ENCODE measurements around the gene KCNH1.

KCNH1 gene

GRCh38 chr1:211118407-211119102, 15.4 kb downstream of the KCNH1 start:
- Histone ChIP-seq H3K4me1 (ENCODE audit: low read length) (no peaks in the 10 kb centered on the region), H3K36me3 (replicated peaks; ENCODE audit: low read depth, low read length) (no peaks in the 10 kb centered on the region), H3K79me2 (ENCODE audit: low read length) (no peaks in the 10 kb centered on the region), H3K27ac (ENCODE audit: low read length) (no peak overlapping the region), H4K20me1 (ENCODE audit: insufficient read depth, low read length) (no peaks in the 10 kb centered on the region), H3K27me3 (ENCODE audit: low read depth, low read length) (peaks cover 18% of the 10 kb centered on the region), H2AFZ (ENCODE audit: low read depth, low read length) (no peak overlapping the region), H3K9me3 (ENCODE audit: insufficient read depth, low read length) (no peaks in the 10 kb centered on the region), H3K4me2 (ENCODE audit: low read length) (no peak overlapping the region), H3K9ac (ENCODE audit: low read length) (no peak overlapping the region), H3K4me3 (ENCODE audit: low read length) (no peak overlapping the region)
- TF ChIP-seq EZH2phosphoT487 (IDR thresholded peaks at IDR 0.05; ENCODE audit: low read depth) = no peak
- TF ChIP-seq CTCF (IDR thresholded peaks at IDR 0.05; ENCODE audit: low read depth, low read length) = no peak

DNA sequence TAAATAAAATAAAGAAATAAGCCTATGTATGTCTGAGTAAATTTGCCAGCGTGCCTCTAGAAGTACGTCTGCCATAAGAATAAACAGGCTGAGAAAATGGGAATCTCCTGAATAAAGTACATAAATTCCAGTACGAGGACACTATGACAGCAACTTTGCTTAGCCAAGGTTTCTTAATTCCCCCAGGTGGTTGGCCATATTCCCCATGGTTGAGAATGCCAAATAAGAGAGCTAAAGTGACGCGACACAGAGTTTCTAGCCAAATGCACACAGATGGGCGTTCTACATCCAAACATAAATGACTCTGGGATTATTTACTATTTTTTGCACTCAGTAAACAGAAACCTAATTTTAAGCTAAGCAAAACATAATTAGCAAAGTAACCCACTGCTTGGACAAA, 19.5 kb downstream of the KCNH1 start:
- TF ChIP-seq EZH2phosphoT487 (IDR thresholded peaks at IDR 0.05; ENCODE audit: low read depth) (no peak), CTCF (IDR thresholded peaks at IDR 0.05; ENCODE audit: low read depth, low read length) (no peak)
- no peaks in the 10 kb centered on the region for H4K20me1 ChIP-seq (ENCODE audit: insufficient read depth, low read length)
- no peak overlapping the region for H3K27ac ChIP-seq (ENCODE audit: low read length)
- no peaks in the 10 kb centered on the region for H3K9me3 ChIP-seq (ENCODE audit: insufficient read depth, low read length)
- H3K4me2 ChIP-seq (ENCODE audit: low read length) = no peak overlapping the region
- H3K4me1 ChIP-seq (ENCODE audit: low read length) = no peaks in the 10 kb centered on the region
- no peak overlapping the region for H3K4me3 ChIP-seq (ENCODE audit: low read length)
- no peak overlapping the region for H3K9ac ChIP-seq (ENCODE audit: low read length)
- H3K36me3 ChIP-seq (replicated peaks; ENCODE audit: low read depth, low read length) = no peaks in the 10 kb centered on the region
- peaks cover 26% of the 10 kb centered on the region for H3K27me3 ChIP-seq (ENCODE audit: low read depth, low read length)
- no peak overlapping the region for H2AFZ ChIP-seq (ENCODE audit: low read depth, low read length)
- no peaks in the 10 kb centered on the region for H3K79me2 ChIP-seq (ENCODE audit: low read length)

GRCh38 chr1:211113566-211113965, 20.4 kb downstream of the KCNH1 start:
- no peak overlapping the region for H3K4me2 ChIP-seq (ENCODE audit: low read length)
- no peak overlapping the region for H3K27ac ChIP-seq (ENCODE audit: low read length)
- no peaks in the 10 kb centered on the region for H4K20me1 ChIP-seq (ENCODE audit: insufficient read depth, low read length)
- no peak overlapping the region for H3K4me3 ChIP-seq (ENCODE audit: low read length)
- H3K4me1 ChIP-seq (ENCODE audit: low read length) = no peaks in the 10 kb centered on the region
- H2AFZ ChIP-seq (ENCODE audit: low read depth, low read length) = no peak overlapping the region
- H3K9me3 ChIP-seq (ENCODE audit: insufficient read depth, low read length) = no peaks in the 10 kb centered on the region
- peaks cover 33% of the 10 kb centered on the region for H3K27me3 ChIP-seq (ENCODE audit: low read depth, low read length)
- no peak for TF ChIP-seq CTCF (IDR thresholded peaks at IDR 0.05; ENCODE audit: low read depth, low read length)
- no peak for TF ChIP-seq EZH2phosphoT487 (IDR thresholded peaks at IDR 0.05; ENCODE audit: low read depth)
- no peaks in the 10 kb centered on the region for H3K36me3 ChIP-seq (replicated peaks; ENCODE audit: low read depth, low read length)
- no peak overlapping the region for H3K9ac ChIP-seq (ENCODE audit: low read length)
- H3K79me2 ChIP-seq (ENCODE audit: low read length) = no peaks in the 10 kb centered on the region

DNA sequence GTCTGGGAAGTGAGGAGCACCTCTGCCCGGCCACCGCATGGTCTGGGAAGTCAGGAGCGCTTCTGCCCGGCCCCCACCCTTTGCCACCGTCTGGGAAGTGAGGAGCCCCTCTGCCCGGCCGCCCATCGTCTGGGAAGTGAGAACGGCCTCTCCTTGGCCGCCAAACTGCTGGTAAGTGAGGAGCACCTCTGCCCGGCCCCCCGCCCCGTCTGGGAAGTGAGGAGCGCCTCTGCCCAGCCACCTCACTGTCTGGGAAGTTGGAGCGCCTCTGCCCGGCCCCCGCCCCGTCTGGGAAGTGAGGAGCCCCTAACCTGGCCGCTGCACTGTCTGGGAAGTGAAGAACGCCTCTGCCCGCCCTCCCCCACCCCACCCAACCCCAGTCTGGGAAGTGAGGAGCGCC, 22.6 kb downstream of the KCNH1 start:
- Histone ChIP-seq H3K36me3 (replicated peaks; ENCODE audit: low read depth, low read length) (no peaks in the 10 kb centered on the region), H4K20me1 (ENCODE audit: insufficient read depth, low read length) (no peaks in the 10 kb centered on the region), H3K27ac (ENCODE audit: low read length) (no peak overlapping the region), H3K4me3 (ENCODE audit: low read length) (no peak overlapping the region), H2AFZ (ENCODE audit: low read depth, low read length) (no peak overlapping the region), H3K4me1 (ENCODE audit: low read length) (no peaks in the 10 kb centered on the region), H3K79me2 (ENCODE audit: low read length) (no peaks in the 10 kb centered on the region), H3K9me3 (ENCODE audit: insufficient read depth, low read length) (no peaks in the 10 kb centered on the region), H3K4me2 (ENCODE audit: low read length) (no peak overlapping the region), H3K9ac (ENCODE audit: low read length) (no peak overlapping the region), H3K27me3 (ENCODE audit: low read depth, low read length) (peaks cover 26% of the 10 kb centered on the region; the same call in 1 of the 2 replicates)
- TF ChIP-seq CTCF (IDR thresholded peaks at IDR 0.05; ENCODE audit: low read depth, low read length) (no peak), EZH2phosphoT487 (IDR thresholded peaks at IDR 0.05; ENCODE audit: low read depth) (no peak)

Measured in OCI-LY3 (cell line).